Neural cell (in vitro differentiated cells): ENCODE data around the gene MAML3. TPM values are rescaled to one million over a fixed set of nuclear protein-coding genes. Genes with fewer than 3 reads are reported as not detected.

ENCODE experiments used
- H2AFZ ChIP-seq: fragments of 200-600, 300-800 bp; sonication (generic), shearing (Covaris generic); 2 replicates; pipeline ENCODE4 v1.6.0; 2014; ENCODE audit warnings: low read depth, mild to moderate bottlenecking, antibody characterized with exemption, low read length, moderate library complexity
- H3F3A ChIP-seq: fragments of 200-600 bp; shearing (Covaris generic); 2 replicates; pipeline ENCODE4 v1.6.1; 2016; ENCODE audit warnings: mild to moderate bottlenecking, moderate library complexity, mixed read lengths, antibody characterized with exemption, low read length; ENCODE audit not compliant: insufficient read depth, poor library complexity, severe bottlenecking
- H3K27ac ChIP-seq: fragments of 200-600, 300-800 bp; sonication (generic), shearing (Covaris generic); 2 replicates; pipeline ENCODE4 v1.5.1; 2014; ENCODE audit warnings: mild to moderate bottlenecking, low read length, moderate library complexity
- H3K27me3 ChIP-seq: fragments of 300-800, 200-600 bp; sonication (generic), shearing (Covaris generic); 2 replicates; pipeline ENCODE4 v1.6.0; 2014; ENCODE audit warnings: mild to moderate bottlenecking, low read depth, low read length, moderate library complexity; ENCODE audit not compliant: insufficient read depth
- H3K36me3 ChIP-seq: fragments of 300-800, 200-600 bp; sonication (generic), shearing (Covaris generic); 2 replicates; pipeline ENCODE4 v1.5.1; 2014; ENCODE audit warnings: mild to moderate bottlenecking, antibody characterized with exemption, low read length, moderate library complexity; ENCODE audit not compliant: insufficient read depth
- H3K4me2 ChIP-seq: fragments of 300-800, 200-600 bp; sonication (generic), shearing (Covaris generic); 2 replicates; pipeline ENCODE4 v1.6.0; 2014; ENCODE audit warnings: mild to moderate bottlenecking, low read length
- H3K4me3 ChIP-seq: fragments of 300-800, 200-600 bp; sonication (generic), shearing (Covaris generic); 2 replicates; pipeline ENCODE4 v1.5.1; 2014; ENCODE audit warnings: mild to moderate bottlenecking, low read length, moderate library complexity
- H3K79me2 ChIP-seq: fragments of 200-600 bp; shearing (Covaris generic); replicated peaks from 2 replicates; pipeline ENCODE4 v1.6.0; 2014; ENCODE audit warnings: mild to moderate bottlenecking, low read length, moderate library complexity; ENCODE audit not compliant: insufficient read depth
- H3K9ac ChIP-seq: fragments of 300-800, 200-600 bp; sonication (generic), shearing (Covaris generic); 2 replicates; pipeline ENCODE4 v1.6.1; 2016; ENCODE audit warnings: mild to moderate bottlenecking, low read length, mixed read lengths
- H3K9me2 ChIP-seq: fragments of 200-600 bp; shearing (Covaris generic); 2 replicates; pipeline ENCODE4 v1.6.1; 2016; ENCODE audit warnings: mild to moderate bottlenecking, low read length, mixed read lengths; ENCODE audit not compliant: insufficient read depth
- H3K9me3 ChIP-seq: fragments of 200-600, 300-800 bp; sonication (generic), shearing (Covaris generic); 2 replicates; pipeline ENCODE4 v1.6.1; 2016; ENCODE audit warnings: mild to moderate bottlenecking, mixed run types, low read length, moderate library complexity, mixed read lengths
- H4K20me1 ChIP-seq: fragments of 200-600 bp; shearing (Covaris generic); 2 replicates; pipeline ENCODE4 v1.6.1; 2016; ENCODE audit warnings: mild to moderate bottlenecking, mixed run types; ENCODE audit not compliant: insufficient read depth
- EP300 ChIP-seq: fragments of 450-650 bp; conservative IDR thresholded peaks from 2 replicates; pipeline ENCODE4 v1.6.1; 2014; ENCODE audit warnings: antibody characterized with exemption, mild to moderate bottlenecking, moderate library complexity; ENCODE audit not compliant: poor library complexity, severe bottlenecking
- EZH2 ChIP-seq: fragments of 200-600, 300-800 bp; shearing (Covaris generic), sonication (generic); IDR thresholded peaks from 2 replicates; pipeline ENCODE4 v1.6.1; 2014; ENCODE audit warnings: antibody characterized with exemption, low read length, borderline replicate concordance, mild to moderate bottlenecking; ENCODE audit not compliant: insufficient read depth, poor library complexity, severe bottlenecking
- MXI1 ChIP-seq: fragments of 450-650 bp; conservative IDR thresholded peaks from 2 replicates; pipeline ENCODE4 v1.6.1; 2014; ENCODE audit warnings: antibody characterized with exemption, mild to moderate bottlenecking; ENCODE audit not compliant: poor library complexity, severe bottlenecking
- POLR2AphosphoS5 ChIP-seq: IDR thresholded peaks from 2 replicates; pipeline ENCODE4 v1.6.1; 2012
- RAD21 ChIP-seq: fragments of 450-650 bp; conservative IDR thresholded peaks from 2 replicates; pipeline ENCODE4 v1.6.1; 2014; ENCODE audit warnings: antibody characterized with exemption, mild to moderate bottlenecking, moderate library complexity
- SMC3 ChIP-seq: fragments of 450-650 bp; conservative IDR thresholded peaks from 2 replicates; pipeline ENCODE4 v1.6.1; 2014; ENCODE audit warnings: antibody characterized with exemption, mild to moderate bottlenecking, moderate library complexity; ENCODE audit not compliant: poor library complexity
- TAF1 ChIP-seq: IDR thresholded peaks from 2 replicates; pipeline ENCODE4 v1.6.1; 2012; ENCODE audit warnings: low read depth
- polyA plus RNA-seq: library from polyadenylated mRNA; depleted of rRNA; stranded (reverse); fragments of >200 nt; gene quantifications from 2 replicates; pipeline ENCODE4 v1.2.3, GENCODE V29; 2014
- TF ChIP-seq, protein P1 (sequence below): fragments of 450-650 bp; IDR thresholded peaks from 2 replicates; pipeline ENCODE4 v1.5.1; 2014; ENCODE audit warnings: antibody characterized with exemption, mild to moderate bottlenecking, moderate library complexity; ENCODE audit not compliant: poor library complexity, severe bottlenecking
- TF ChIP-seq, protein P2 (sequence below): IDR thresholded peaks from 2 replicates; pipeline ENCODE4 v1.6.1; 2012; ENCODE audit warnings: borderline replicate concordance

MAML3 gene
- polyA plus RNA-seq, 1 donor from 2014 or later: 10.2 TPM

DNA sequence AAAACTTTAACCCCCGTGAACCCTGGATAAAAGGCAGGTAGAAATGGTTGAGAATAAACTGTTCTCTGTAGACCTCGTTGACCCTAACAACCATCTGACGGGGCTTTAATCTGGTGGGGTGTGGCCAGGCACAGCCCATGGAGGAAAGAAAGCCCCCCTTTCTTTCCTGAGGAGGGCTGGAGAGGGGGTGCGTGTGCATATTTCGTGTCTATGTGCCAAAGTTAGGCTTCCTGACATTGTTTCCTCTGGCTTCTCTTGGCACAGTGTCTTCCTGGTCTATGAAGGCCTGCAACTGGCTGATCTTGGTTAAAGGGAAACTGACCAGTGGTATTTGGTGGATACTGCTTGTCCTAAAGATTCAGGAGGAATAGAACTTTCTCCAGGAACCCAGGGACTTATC, 391.3 kb downstream of the MAML3 start:
- Histone ChIP-seq H3K4me2 (no peak overlapping the region), H3K4me3 (no peak overlapping the region), H4K20me1 (no peaks in the 10 kb centered on the region), H3K9me3 (no peaks in the 10 kb centered on the region), H3K79me2 (no peaks in the 10 kb centered on the region), H3F3A (no peaks in the 10 kb centered on the region), H2AFZ (no peak overlapping the region), H3K9ac (no peak overlapping the region), H3K9me2 (no peaks in the 10 kb centered on the region), H3K27me3 (no peaks in the 10 kb centered on the region), H3K27ac (no peak overlapping the region), H3K36me3 (no peaks in the 10 kb centered on the region)
- TF ChIP-seq TAF1 (no peak), RAD21 (no peak), MXI1 (no peak), SMC3 (no peak), EP300 (no peak), POLR2AphosphoS5 (no peak), EZH2 (no peak)
- TF ChIP-seq, protein P1, sequence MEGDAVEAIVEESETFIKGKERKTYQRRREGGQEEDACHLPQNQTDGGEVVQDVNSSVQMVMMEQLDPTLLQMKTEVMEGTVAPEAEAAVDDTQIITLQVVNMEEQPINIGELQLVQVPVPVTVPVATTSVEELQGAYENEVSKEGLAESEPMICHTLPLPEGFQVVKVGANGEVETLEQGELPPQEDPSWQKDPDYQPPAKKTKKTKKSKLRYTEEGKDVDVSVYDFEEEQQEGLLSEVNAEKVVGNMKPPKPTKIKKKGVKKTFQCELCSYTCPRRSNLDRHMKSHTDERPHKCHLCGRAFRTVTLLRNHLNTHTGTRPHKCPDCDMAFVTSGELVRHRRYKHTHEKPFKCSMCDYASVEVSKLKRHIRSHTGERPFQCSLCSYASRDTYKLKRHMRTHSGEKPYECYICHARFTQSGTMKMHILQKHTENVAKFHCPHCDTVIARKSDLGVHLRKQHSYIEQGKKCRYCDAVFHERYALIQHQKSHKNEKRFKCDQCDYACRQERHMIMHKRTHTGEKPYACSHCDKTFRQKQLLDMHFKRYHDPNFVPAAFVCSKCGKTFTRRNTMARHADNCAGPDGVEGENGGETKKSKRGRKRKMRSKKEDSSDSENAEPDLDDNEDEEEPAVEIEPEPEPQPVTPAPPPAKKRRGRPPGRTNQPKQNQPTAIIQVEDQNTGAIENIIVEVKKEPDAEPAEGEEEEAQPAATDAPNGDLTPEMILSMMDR: no peak
- TF ChIP-seq, protein P2, sequence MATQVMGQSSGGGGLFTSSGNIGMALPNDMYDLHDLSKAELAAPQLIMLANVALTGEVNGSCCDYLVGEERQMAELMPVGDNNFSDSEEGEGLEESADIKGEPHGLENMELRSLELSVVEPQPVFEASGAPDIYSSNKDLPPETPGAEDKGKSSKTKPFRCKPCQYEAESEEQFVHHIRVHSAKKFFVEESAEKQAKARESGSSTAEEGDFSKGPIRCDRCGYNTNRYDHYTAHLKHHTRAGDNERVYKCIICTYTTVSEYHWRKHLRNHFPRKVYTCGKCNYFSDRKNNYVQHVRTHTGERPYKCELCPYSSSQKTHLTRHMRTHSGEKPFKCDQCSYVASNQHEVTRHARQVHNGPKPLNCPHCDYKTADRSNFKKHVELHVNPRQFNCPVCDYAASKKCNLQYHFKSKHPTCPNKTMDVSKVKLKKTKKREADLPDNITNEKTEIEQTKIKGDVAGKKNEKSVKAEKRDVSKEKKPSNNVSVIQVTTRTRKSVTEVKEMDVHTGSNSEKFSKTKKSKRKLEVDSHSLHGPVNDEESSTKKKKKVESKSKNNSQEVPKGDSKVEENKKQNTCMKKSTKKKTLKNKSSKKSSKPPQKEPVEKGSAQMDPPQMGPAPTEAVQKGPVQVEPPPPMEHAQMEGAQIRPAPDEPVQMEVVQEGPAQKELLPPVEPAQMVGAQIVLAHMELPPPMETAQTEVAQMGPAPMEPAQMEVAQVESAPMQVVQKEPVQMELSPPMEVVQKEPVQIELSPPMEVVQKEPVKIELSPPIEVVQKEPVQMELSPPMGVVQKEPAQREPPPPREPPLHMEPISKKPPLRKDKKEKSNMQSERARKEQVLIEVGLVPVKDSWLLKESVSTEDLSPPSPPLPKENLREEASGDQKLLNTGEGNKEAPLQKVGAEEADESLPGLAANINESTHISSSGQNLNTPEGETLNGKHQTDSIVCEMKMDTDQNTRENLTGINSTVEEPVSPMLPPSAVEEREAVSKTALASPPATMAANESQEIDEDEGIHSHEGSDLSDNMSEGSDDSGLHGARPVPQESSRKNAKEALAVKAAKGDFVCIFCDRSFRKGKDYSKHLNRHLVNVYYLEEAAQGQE: no peak

DNA sequence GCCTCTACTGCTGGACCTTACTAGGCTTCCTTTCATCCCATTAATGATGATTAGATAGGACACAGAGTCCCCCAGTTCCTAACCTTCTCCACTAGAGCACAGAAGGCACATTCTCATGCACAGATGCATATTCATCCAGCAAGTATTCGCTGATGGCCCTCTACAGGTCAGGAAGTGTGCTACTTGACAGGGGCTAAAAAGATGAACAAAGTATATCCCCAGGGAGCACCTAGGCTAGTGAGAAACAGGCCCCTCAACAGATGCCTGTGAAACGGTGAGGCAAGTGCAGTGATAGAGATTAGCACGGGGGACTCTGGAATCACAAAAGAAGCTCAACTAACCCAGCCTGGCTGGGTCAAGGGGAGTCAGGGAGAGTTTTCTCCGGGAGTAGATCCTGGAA, 392.5 kb downstream of the MAML3 start:
- Histone ChIP-seq H4K20me1 (no peaks in the 10 kb centered on the region), H3K27me3 (no peaks in the 10 kb centered on the region), H3K9me3 (no peaks in the 10 kb centered on the region), H3K9ac (no peak overlapping the region), H3K36me3 (no peaks in the 10 kb centered on the region), H3K4me3 (no peak overlapping the region), H3K4me2 (no peak overlapping the region), H3K9me2 (no peaks in the 10 kb centered on the region), H3K79me2 (no peaks in the 10 kb centered on the region), H3F3A (no peaks in the 10 kb centered on the region), H3K27ac (no peak overlapping the region), H2AFZ (no peak overlapping the region)
- TF ChIP-seq POLR2AphosphoS5: no peak
- TF ChIP-seq EP300: no peak
- no peak for TF ChIP-seq EZH2
- TF ChIP-seq, protein P2: no peak
- TF ChIP-seq RAD21: no peak
- no peak for TF ChIP-seq SMC3
- TF ChIP-seq TAF1: no peak
- TF ChIP-seq, protein P1: no peak
